K562 (cell line): ENCODE measurements around the gene NFYC. TPM values are rescaled to one million over a fixed set of nuclear protein-coding genes. Genes with fewer than 3 reads are reported as not detected.

ENCODE experiments used
- CSDE1 ChIP-seq, 2 experiments: fragments of 450-650 bp; IDR thresholded peaks; 2 replicates each; pipeline ENCODE4 v1.6.1; 2016; ENCODE audit warnings: mild to moderate bottlenecking in 1 of 2
- HNRNPUL1 ChIP-seq: fragments of 200-400 bp; formaldehyde crosslinking; IDR thresholded peaks from 2 replicates; pipeline ENCODE4 v1.6.1; 2017; ENCODE audit warnings: low read length
- MGA ChIP-seq: fragments of 450-650 bp; IDR thresholded peaks from 2 replicates; pipeline ENCODE4 v1.6.1; 2016; ENCODE audit warnings: mild to moderate bottlenecking, moderate library complexity
- NR4A1 ChIP-seq, 2 experiments: fragments of 250-450 bp in 1 of 2; fragments of 450-650 bp in 1 of 2; sonication (Bioruptor Pico) in 1 of 2; IDR thresholded peaks; 2 replicates each; pipeline versions ENCODE4 v1.4.0 to v1.6.1; 2016 to 2020; ENCODE audit warnings: mild to moderate bottlenecking in 2 of 2, missing compliant biosample characterization in 1 of 2, missing genetic modification characterization in 1 of 2, moderate library complexity in 1 of 2
- U2AF1 ChIP-seq: fragments of 200-400 bp; formaldehyde crosslinking; optimal IDR thresholded peaks from 2 replicates; pipeline ENCODE3; 2017; ENCODE audit warnings: mild to moderate bottlenecking, low read depth, low read length, moderate library complexity
- polyA plus RNA-seq, 8 experiments: library from polyadenylated mRNA; depleted of rRNA in 4 of 8; stranded (reverse) in 5 of 8; unstranded in 3 of 8; fragments of >200 nt; fragmentation: Nextera tagmentation in 2 of 8; fragmentation: Illumina TruSeq in 1 of 8; extraction: Ambion mirVana in 2 of 8; extraction: Trizol in 1 of 8; gene quantifications; 2 replicates each; pipeline versions ENCODE4 v1.2.1 to v1.2.3, GENCODE V29; 2011 to 2014; ENCODE audit warnings: inconsistent platforms in 1 of 8, missing spikeins in 1 of 8
- total RNA-seq, 7 experiments: library from RNA; depleted of rRNA in 6 of 7; stranded (reverse); fragments of >200 nt in 6 of 7; fragmentation: Illumina TruSeq in 2 of 7; extraction: Trizol in 2 of 7; gene quantifications; 2 replicates each; pipeline versions ENCODE4 v1.2.1 to v1.2.3, GENCODE V29; 2011 to 2021; ENCODE audit warnings: low replicate concordance in 1 of 7

Gene NFYC
- total and polyA plus RNA-seq, 9 of the 15 experiments (the other 6 are each of a cell fraction or from before 2014, with no cell fraction given): 4.8 to 59.8 (median 41.1) TPM

GRCh38 chr1:40758004-40758403, 66.5 kb downstream of the NFYC start (continued):
- no peak for TF ChIP-seq MGA
- no peak for TF ChIP-seq CSDE1 (IDR thresholded peaks at IDR 0.05)
- no peak for TF ChIP-seq HNRNPUL1
- TF ChIP-seq U2AF1: no peak
- TF ChIP-seq NR4A1 (CRISPR knock-in tag; IDR thresholded peaks at IDR 0.05): no peak
- TF ChIP-seq NR4A1 (tag; IDR thresholded peaks at IDR 0.05): no peak
- TF ChIP-seq, all 486 proteins: peak for 0
